H9 (cell line): ENCODE results near the gene DRD1. TPM values are rescaled to one million over a fixed set of nuclear protein-coding genes. Genes with fewer than 3 reads are reported as not detected.

Source experiments
- DNase-seq: peaks from one replicate; pipeline ENCODE4 v3.0.0-alpha.2; 2017
- H2AFZ ChIP-seq: one replicate; pipeline ENCODE4 v1.6.1; 2013; ENCODE audit warnings: mild to moderate bottlenecking, low read length, control low read depth, moderate library complexity
- H2AK5ac ChIP-seq: 2 replicates; pipeline ENCODE4 v1.6.1; 2013; ENCODE audit warnings: low read length, control low read depth, mixed read lengths; ENCODE audit not compliant: insufficient read length
- H2BK120ac ChIP-seq: one replicate; pipeline ENCODE4 v1.6.1; 2013; ENCODE audit warnings: low read depth, mild to moderate bottlenecking, low read length, control low read depth, inconsistent platforms; ENCODE audit not compliant: poor library complexity, severe bottlenecking
- H2BK12ac ChIP-seq: 2 replicates; pipeline ENCODE4 v1.6.1; 2013; ENCODE audit warnings: low read length, control low read depth, mixed read lengths, low read depth; ENCODE audit not compliant: insufficient read length
- H2BK15ac ChIP-seq: 2 replicates; pipeline ENCODE4 v1.6.1; 2013; ENCODE audit warnings: low read depth, low read length, control low read depth
- H2BK20ac ChIP-seq: one replicate; pipeline ENCODE4 v1.6.1; 2013; ENCODE audit warnings: low read depth, mild to moderate bottlenecking, low read length, control low read depth, inconsistent platforms; ENCODE audit not compliant: poor library complexity, severe bottlenecking
- H2BK5ac ChIP-seq: 2 replicates; pipeline ENCODE4 v1.6.1; 2013; ENCODE audit warnings: low read length, control low read depth, mixed read lengths; ENCODE audit not compliant: insufficient read length
- H3K14ac ChIP-seq: 2 replicates; pipeline ENCODE4 v1.6.1; 2013; ENCODE audit warnings: low read length, control low read depth; ENCODE audit not compliant: insufficient read depth
- H3K18ac ChIP-seq: 2 replicates; pipeline ENCODE4 v1.6.1; 2013; ENCODE audit warnings: low read depth, mild to moderate bottlenecking, mixed read lengths, low read length, control low read depth; ENCODE audit not compliant: insufficient read length
- H3K23ac ChIP-seq: 2 replicates; pipeline ENCODE4 v1.6.1; 2013; ENCODE audit warnings: low read length, control low read depth, mixed read lengths, low read depth; ENCODE audit not compliant: insufficient read length
- H3K23me2 ChIP-seq: 2 replicates; pipeline ENCODE4 v1.6.1; 2013; ENCODE audit warnings: low read depth, mild to moderate bottlenecking, mixed read lengths, low read length, control low read depth; ENCODE audit not compliant: insufficient read length, poor library complexity, severe bottlenecking
- H3K27ac ChIP-seq: 2 replicates; pipeline ENCODE4 v1.5.1; 2013; ENCODE audit warnings: low read length, control low read depth, mixed read lengths, low read depth; ENCODE audit not compliant: insufficient read length
- H3K27me3 ChIP-seq: 2 replicates; pipeline ENCODE4 v1.6.1; 2013; ENCODE audit warnings: low read length, control low read depth, inconsistent platforms; ENCODE audit not compliant: insufficient read depth
- H3K4ac ChIP-seq: 2 replicates; pipeline ENCODE4 v1.6.1; 2013; ENCODE audit warnings: low read depth, mild to moderate bottlenecking, control low read depth, inconsistent platforms, low read length, moderate library complexity
- H3K4me1 ChIP-seq: 2 replicates; pipeline ENCODE4 v1.6.1; 2013; ENCODE audit warnings: low read length, control low read depth, inconsistent platforms; ENCODE audit not compliant: insufficient read depth
- H3K4me2 ChIP-seq: 2 replicates; pipeline ENCODE4 v1.6.1; 2013; ENCODE audit warnings: low read length, control low read depth, mixed read lengths; ENCODE audit not compliant: insufficient read length, insufficient read depth
- H3K56ac ChIP-seq: 2 replicates; pipeline ENCODE4 v1.6.1; 2013; ENCODE audit warnings: low read depth, mild to moderate bottlenecking, mixed read lengths, low read length, control low read depth; ENCODE audit not compliant: insufficient read length
- H3K79me1 ChIP-seq: 2 replicates; pipeline ENCODE4 v1.6.1; 2013; ENCODE audit warnings: low read depth, mild to moderate bottlenecking, moderate library complexity, low read length, control low read depth, inconsistent platforms; ENCODE audit not compliant: insufficient read depth, poor library complexity, severe bottlenecking
- H3K79me2 ChIP-seq: 2 replicates; pipeline ENCODE4 v1.6.1; 2013; ENCODE audit warnings: low read length, control low read depth, inconsistent platforms; ENCODE audit not compliant: insufficient read depth
- H3K9ac ChIP-seq: 2 replicates; pipeline ENCODE4 v1.6.1; 2013; ENCODE audit warnings: low read length, control low read depth, mixed read lengths; ENCODE audit not compliant: insufficient read length; ENCODE audit errors: extremely low read depth
- H3K9me3 ChIP-seq: one replicate; pipeline ENCODE4 v1.6.1; 2013; ENCODE audit warnings: low read depth, low read length, inconsistent platforms; ENCODE audit not compliant: control insufficient read depth
- H3T11ph ChIP-seq: one replicate; pipeline ENCODE4 v1.6.1; 2013; ENCODE audit warnings: mild to moderate bottlenecking, low read length, control low read depth, inconsistent platforms
- H4K20me1 ChIP-seq: one replicate; pipeline ENCODE4 v1.6.1; 2013; ENCODE audit not compliant: control insufficient read depth, insufficient read length, insufficient read depth
- H4K5ac ChIP-seq: 2 replicates; pipeline ENCODE4 v1.6.1; 2013; ENCODE audit warnings: low read depth, mild to moderate bottlenecking, mixed read lengths, low read length, control low read depth; ENCODE audit not compliant: insufficient read length
- H4K8ac ChIP-seq: replicated peaks from 2 replicates; pipeline ENCODE4 v1.6.1; 2013; ENCODE audit warnings: low read length, control low read depth, mixed read lengths, low read depth; ENCODE audit not compliant: insufficient read length
- H4K91ac ChIP-seq: 2 replicates; pipeline ENCODE4 v1.6.1; 2013; ENCODE audit warnings: low read depth, mild to moderate bottlenecking, moderate library complexity, mixed read lengths, low read length, control low read depth; ENCODE audit not compliant: insufficient read length
- H3K27ac Mint-ChIP-seq, 3 experiments: 2 replicates in 2 of 3; 3 replicates in 1 of 3; pipeline ENCODE4 v1.8.0; 2020 to 2021; ENCODE audit warnings: mixed read lengths in 3 of 3, mild to moderate bottlenecking in 1 of 3, moderate library complexity in 1 of 3
- H3K27me3 Mint-ChIP-seq: 2 replicates; pipeline ENCODE4 v1.8.0; 2021; ENCODE audit warnings: low read depth, mild to moderate bottlenecking, moderate library complexity, mixed read lengths
- H3K36me3 Mint-ChIP-seq, 3 experiments: 2 replicates in 2 of 3; 3 replicates in 1 of 3; pipeline ENCODE4 v1.8.0; 2020 to 2021; ENCODE audit warnings: low read depth in 3 of 3, mixed read lengths in 3 of 3; ENCODE audit not compliant: insufficient read depth in 1 of 3
- H3K4me1 Mint-ChIP-seq, 2 experiments: 2 replicates each; pipeline ENCODE4 v1.8.0; 2020; ENCODE audit warnings: mixed read lengths in 2 of 2
- H3K4me3 Mint-ChIP-seq, 2 experiments: 2 replicates in 1 of 2; 3 replicates in 1 of 2; pipeline ENCODE4 v1.8.0; 2020 to 2021; ENCODE audit warnings: mild to moderate bottlenecking in 2 of 2, mixed read lengths in 2 of 2, moderate library complexity in 1 of 2
- H3K9me3 Mint-ChIP-seq, 2 experiments: 2 replicates in 1 of 2; 3 replicates in 1 of 2; pipeline ENCODE4 v1.8.0; 2020; ENCODE audit warnings: mild to moderate bottlenecking in 2 of 2, mixed read lengths in 2 of 2, moderate library complexity in 1 of 2
- CTCF ChIP-seq: fragments of 200-600 bp; sonication (generic); conservative IDR thresholded peaks from 3 replicates; pipeline ENCODE4 v1.8.0; 2021; ENCODE audit warnings: antibody characterized with exemption, mild to moderate bottlenecking
- WGBS: extraction: QIAGEN DNeasy Blood & Tissue Kit; methylation state at CpG from one replicate; pipeline ENCODE4 v1.1.7; 2013; ENCODE audit warnings: missing lambda C conversion rate, low lambda C conversion rate, mixed read lengths; ENCODE audit not compliant: insufficient read length; ENCODE audit errors: extremely low coverage; 5-methylcytosine and 5-hydroxymethylcytosine counted together
- total RNA-seq: library from RNA; stranded (reverse); gene quantifications from 2 replicates; pipeline ENCODE4 v1.2.1, GENCODE V29; 2021

Gene DRD1
- total RNA-seq, 1 experiment from 2014 or later, result not detected

DNA sequence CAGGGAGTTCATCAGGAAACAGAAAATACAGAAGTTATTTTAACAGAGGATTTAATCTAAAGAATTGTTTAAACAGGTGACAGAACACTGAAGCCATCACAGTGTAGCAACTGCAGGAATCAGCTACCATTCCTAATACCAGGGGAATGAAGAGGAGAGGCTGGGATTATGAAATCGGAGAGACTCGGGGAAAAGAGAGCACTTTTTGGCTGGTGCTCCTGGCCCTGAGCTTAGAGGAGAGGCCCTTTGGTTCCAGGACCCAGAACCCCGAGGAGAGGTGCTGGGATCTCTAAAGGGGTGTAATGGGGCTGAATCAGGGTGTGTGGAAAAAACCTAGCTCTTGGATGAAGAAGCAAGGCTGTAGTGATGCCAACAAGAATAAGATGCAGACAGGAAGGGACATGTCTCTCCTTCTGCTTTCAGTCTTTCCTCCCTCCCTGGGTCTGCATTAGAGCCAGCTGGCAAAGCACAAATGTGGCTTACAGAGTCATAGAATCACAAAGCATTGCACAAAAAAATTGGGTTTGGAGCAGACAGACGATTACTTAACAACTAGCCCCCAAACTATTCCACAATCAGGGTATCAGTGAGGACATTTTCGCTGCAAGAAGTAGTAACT, 22.8 kb upstream of the DRD1 start:
- Histone ChIP-seq H3K56ac (no peak overlapping the region), H3K18ac (no peak overlapping the region), H3K27me3 (no peaks in the 10 kb centered on the region), H3T11ph (no peak overlapping the region), H3K9ac (no peak overlapping the region), H3K9me3 (no peaks in the 10 kb centered on the region), H2BK12ac (no peak overlapping the region), H3K23me2 (no peaks in the 10 kb centered on the region), H3K4me1 (no peaks in the 10 kb centered on the region), H4K8ac (no peak overlapping the region), H3K4me2 (no peak overlapping the region), H2BK20ac (no peak overlapping the region), H2BK5ac (no peak overlapping the region), H4K20me1 (no peaks in the 10 kb centered on the region), H2AK5ac (no peak overlapping the region), H3K79me1 (no peaks in the 10 kb centered on the region), H3K79me2 (no peaks in the 10 kb centered on the region), H2BK15ac (no peak overlapping the region), H3K23ac (no peak overlapping the region), H3K14ac (no peak overlapping the region), H3K27ac (no peak overlapping the region), H3K4ac (no peak overlapping the region), H2AFZ (no peak overlapping the region), H4K91ac (no peak overlapping the region), H4K5ac (no peak overlapping the region), H2BK120ac (no peak overlapping the region)
- no peak for DNase-seq
- Mint-ChIP-seq H3K27ac (no peak overlapping the region), H3K4me3 (no peak overlapping the region), H3K27me3 (peaks cover 12% of the 10 kb centered on the region), H3K4me1 (peaks cover 5 to 8% of the 10 kb centered on the region in 2 experiments), H3K9me3 (no peaks in the 10 kb centered on the region; a peak in 1 of 5 replicates), H3K36me3 (no peaks in the 10 kb centered on the region)
- WGBS, result no CpG with 5 or more reads among the region's 5 CpGs
- TF ChIP-seq CTCF, result no peak
